Urothelium cell line (cell line): Measurements from ENCODE around the gene TDRD1.
A peak's percentile ranks its signal among the peaks of the same experiment; 100 is the strongest.
"Not testable (repeated sequence)": the region's sequence is repeated elsewhere in the genome, so short reads cannot be mapped to it uniquely, and the experiment has no call there.

Experiments used
- DNase-seq: peaks from one replicate; pipeline ENCODE4 v3.0.0; 2011; ENCODE audit warnings: low spot score, mixed read lengths
- FAIRE-seq: peaks from 2 replicates; lab custom pipeline; 2011; peaks lifted over from hg19 to GRCh38; lab: Jason Lieb, UNC

The TDRD1 gene

DNA sequence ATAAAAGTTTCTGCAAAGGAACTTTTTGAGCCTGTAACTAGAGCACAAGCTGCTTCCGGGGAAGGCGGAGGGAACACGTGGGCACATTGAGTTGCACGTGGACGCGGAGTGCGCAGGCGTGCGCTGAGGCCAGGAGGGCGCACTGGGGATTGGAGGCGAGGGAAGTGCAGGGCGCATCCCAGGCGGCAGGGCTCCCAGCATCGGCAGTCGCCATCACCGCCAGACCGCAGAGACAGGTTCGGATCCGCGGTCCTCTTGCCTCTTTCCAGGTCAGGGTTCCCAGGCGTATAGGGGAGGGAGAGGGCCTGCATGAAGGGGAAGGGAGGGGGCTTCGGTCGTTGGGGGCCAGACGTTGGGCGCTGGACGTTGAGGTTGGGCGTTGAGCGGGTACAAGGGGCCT lies at the start of gene TDRD1:
TSS of gene TDRD1 (plus strand) at position 206 of the 400 bp plus-strand sequence. CDS start 8,479 bp downstream, outside the sequence.
- no peak for DNase-seq
- FAIRE-seq: no peak

DNA sequence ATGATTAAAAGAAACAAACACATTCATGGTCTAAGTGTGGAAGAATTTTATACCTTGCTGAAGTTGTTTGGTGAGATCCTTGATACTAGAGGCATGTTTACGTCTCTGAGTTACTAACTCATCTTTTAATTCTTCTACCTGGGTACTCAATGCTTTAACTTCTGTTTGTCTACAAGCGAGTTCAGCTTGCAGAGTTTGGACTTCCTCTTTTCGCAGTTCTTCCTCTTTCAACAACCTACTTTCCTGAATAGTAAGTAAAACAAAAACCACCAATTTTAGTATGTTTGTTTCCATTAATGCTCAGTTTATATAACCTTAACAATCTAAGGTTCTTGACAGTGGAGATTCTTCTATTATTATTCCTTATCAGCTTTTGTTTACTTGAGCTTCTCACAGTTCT lies 48.1 kb upstream of the TDRD1 start:
- FAIRE-seq (no peak), DNase-seq (no peak)

DNA sequence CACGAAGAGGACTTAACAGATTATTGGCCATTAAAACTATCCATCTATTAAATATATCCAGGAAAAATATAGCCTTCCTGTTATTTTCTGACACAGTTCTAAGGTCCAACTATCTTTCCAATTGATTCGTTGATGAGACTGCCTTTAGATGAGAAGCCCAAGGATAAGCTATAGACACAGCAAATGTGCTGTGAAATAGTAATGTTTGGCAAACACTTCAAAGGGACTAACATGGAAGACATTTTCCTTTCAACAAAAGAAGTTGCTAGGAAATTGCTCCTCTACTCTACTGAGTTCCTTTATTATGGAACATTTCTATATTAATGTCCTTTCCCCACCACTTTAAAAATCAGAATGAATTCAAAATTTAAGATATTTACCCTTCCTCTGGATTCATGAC lies 43.7 kb upstream of the TDRD1 start:
- DNase-seq (no peak), FAIRE-seq (no peak)

- no peak for DNase-seq
- FAIRE-seq: no peak
Measured at GRCh38 chr10:114138581-114138980, 40.6 kb upstream of the TDRD1 start.

GRCh38 chr10:114140036-114140435 lies 39.1 kb upstream of the TDRD1 start:
- DNase-seq (no peak), FAIRE-seq (no peak)

DNA sequence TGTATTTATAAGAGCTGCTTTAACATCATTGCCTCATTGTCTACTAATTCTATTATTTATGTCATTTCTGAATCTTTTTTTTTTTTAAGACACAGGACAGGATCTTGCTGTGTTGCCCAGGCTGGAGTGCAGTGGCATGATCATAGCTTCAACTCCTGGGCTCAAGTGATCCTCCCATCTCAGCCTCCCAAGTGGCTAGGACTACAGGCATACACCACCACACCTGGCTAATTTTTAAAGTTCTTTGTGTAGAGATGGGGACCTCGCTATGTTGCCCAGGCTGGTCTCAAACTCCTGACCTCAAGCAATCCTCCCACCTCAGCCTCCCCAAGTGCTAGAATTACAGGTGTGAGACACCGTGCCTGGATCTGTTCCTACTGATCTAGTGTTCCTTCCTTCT lies 38.3 kb upstream of the TDRD1 start:
- not testable (repeated sequence) for FAIRE-seq

DNA sequence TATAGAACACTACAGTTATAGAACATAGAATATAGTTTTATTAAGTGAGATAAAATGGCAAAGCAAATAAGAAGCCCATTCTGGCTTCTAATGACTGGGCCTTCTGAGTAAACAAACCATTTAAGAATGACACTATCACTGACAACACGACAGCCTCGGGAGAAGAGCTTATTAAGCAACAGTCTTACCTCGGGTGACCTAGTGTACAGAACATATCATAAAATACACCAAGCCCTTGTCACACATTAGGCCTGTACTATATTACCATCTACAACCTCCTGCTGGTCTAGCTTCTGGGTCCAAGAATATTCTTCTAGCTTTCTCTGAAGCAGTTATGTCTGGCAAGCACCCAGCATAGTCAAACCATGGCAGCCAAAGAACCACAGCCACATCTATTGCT lies 37.1 kb upstream of the TDRD1 start:
- FAIRE-seq (no peak), DNase-seq (no peak)

More for the DNA sequence above, 38.3 kb upstream of the TDRD1 start:
- not testable (repeated sequence) for DNase-seq

GRCh38 chr10:114143160-114143559 lies 36.0 kb upstream of the TDRD1 start:
- DNase-seq: no peak
- no peak for FAIRE-seq

GRCh38 chr10:114149476-114149875 lies 29.7 kb upstream of the TDRD1 start:
- not testable (repeated sequence) for DNase-seq, FAIRE-seq

DNA sequence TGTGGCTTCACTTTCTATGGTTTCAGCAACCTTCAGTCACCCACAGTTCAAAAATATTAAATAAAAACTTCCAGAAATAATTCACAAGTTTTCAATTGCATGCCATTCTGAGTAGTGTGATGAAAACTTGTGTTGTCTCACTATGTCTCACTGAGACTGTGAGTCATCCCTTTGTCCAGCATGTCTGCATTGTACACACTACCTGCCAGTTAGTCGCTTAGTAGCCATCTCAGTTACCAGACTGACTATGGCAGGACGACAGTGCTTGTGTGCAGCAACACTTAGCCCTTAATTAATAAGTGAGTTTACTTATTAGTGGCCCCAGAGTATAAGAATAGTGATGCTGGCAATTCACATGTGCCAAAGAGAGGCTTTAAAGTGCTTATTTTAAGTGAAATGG lies 27.7 kb upstream of the TDRD1 start:
- peak; percentile 49 for DNase-seq
- FAIRE-seq: peak; percentile 81

- no peak for DNase-seq
- no peak for FAIRE-seq
Measured at GRCh38 chr10:114151892-114152291, 27.3 kb upstream of the TDRD1 start.

GRCh38 chr10:114157912-114158311 lies 21.2 kb upstream of the TDRD1 start:
- DNase-seq (no peak), FAIRE-seq (no peak)

- no peak for FAIRE-seq
- no peak for DNase-seq
Measured at GRCh38 chr10:114163062-114163461, 16.1 kb upstream of the TDRD1 start.

DNA sequence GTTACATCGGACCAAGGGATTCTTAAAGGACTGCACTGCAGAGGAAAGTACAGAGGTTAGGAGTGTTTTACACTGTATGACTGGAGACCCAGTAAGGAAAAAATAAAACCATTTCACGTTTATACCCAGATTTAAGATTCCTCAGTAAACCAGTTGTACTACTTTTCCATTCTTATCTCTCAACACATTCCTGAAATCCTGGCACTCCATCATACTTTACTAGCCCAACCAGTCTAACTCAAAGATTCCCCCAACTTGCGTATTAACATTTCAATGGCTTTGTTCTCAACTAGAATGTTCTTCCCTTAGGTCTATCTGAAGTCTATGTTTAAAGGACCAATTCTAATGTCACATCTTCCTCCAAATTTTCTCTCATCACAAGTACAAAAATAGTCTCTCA lies 13.1 kb upstream of the TDRD1 start:
- FAIRE-seq (no peak), DNase-seq (no peak)

- DNase-seq: no peak
- no peak for FAIRE-seq
Measured at GRCh38 chr10:114166494-114166893, 12.7 kb upstream of the TDRD1 start.

- DNase-seq: no peak
- FAIRE-seq: no peak
Measured at GRCh38 chr10:114167985-114168384, 11.2 kb upstream of the TDRD1 start.

- FAIRE-seq (no peak), DNase-seq (no peak)
Measured at GRCh38 chr10:114168450-114169009, 10.6 kb upstream of the TDRD1 start.

DNA sequence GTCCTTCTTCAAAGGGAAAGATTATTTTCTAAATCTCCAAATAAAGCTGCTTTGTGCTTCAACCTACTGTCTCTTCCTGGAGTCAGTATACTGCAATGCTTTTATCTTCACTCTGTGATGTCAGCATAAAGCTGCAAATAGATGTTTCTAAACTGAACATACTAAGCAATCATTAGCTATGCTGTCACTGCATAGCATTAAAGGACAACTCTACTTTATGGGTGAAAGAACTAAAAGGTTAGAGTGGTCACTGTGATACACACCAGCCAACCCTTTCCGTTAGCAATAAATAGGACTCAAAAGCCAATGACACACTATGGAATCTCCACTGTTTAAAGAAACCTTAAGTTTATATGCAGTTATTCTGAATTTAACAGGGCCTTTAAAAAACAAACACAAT lies 6.9 kb upstream of the TDRD1 start:
- no peak for DNase-seq
- FAIRE-seq: no peak

GRCh38 chr10:114172776-114173602 lies 6.2 kb upstream of the TDRD1 start:
- FAIRE-seq (no peak), DNase-seq (no peak)

- FAIRE-seq: no peak
- peak; percentile 4 for DNase-seq
Measured at GRCh38 chr10:114173603-114173920, 5.6 kb upstream of the TDRD1 start.

GRCh38 chr10:114173921-114174694 lies 5.0 kb upstream of the TDRD1 start, which contains the start of gene CCDC186:
Gene CCDC186 (minus strand): TSS chr10:114174203. CDS start chr10:114163268, 10,935 bp downstream.
- FAIRE-seq (peak; percentile 78), DNase-seq (peak; percentile 96)
